Neural crest cell (in vitro differentiated cells): ENCODE measurements around the gene EPB41L2. TPM values are rescaled to one million over a fixed set of nuclear protein-coding genes. Genes with fewer than 3 reads are reported as not detected.

ENCODE experiments used
- DNase-seq: peaks from one replicate; pipeline ENCODE4 v3.0.0; 2021; ENCODE audit warnings: low read depth, mixed read lengths, low spot score
- H3K27ac Mint-ChIP-seq: one replicate; pipeline ENCODE4 v1.8.0; 2021; ENCODE audit warnings: mild to moderate bottlenecking, mixed read lengths; ENCODE audit not compliant: unreplicated experiment
- H3K27me3 Mint-ChIP-seq: 2 replicates; pipeline ENCODE4 v1.8.0; 2021; ENCODE audit warnings: low read depth, mild to moderate bottlenecking, mixed read lengths
- H3K36me3 Mint-ChIP-seq: 2 replicates; pipeline ENCODE4 v1.8.0; 2021; ENCODE audit warnings: low read depth, mild to moderate bottlenecking, mixed read lengths
- H3K4me1 Mint-ChIP-seq: 2 replicates; pipeline ENCODE4 v1.8.0; 2021; ENCODE audit warnings: mixed read lengths
- H3K4me3 Mint-ChIP-seq: one replicate; pipeline ENCODE4 v1.8.0; 2021; ENCODE audit warnings: mild to moderate bottlenecking, mixed read lengths
- H3K9me3 Mint-ChIP-seq: 2 replicates; pipeline ENCODE4 v1.8.0; 2021; ENCODE audit warnings: mixed read lengths
- CTCF ChIP-seq: fragments of 200-600 bp; sonication (generic); conservative IDR thresholded peaks from 2 replicates; pipeline ENCODE4 v1.5.0; 2021; ENCODE audit warnings: antibody characterized with exemption, mild to moderate bottlenecking
- total RNA-seq: library from RNA; stranded (reverse); gene quantifications from 2 replicates; pipeline ENCODE4 v1.2.1, GENCODE V29; 2021

EPB41L2 gene
- total RNA-seq, 1 donor from 2014 or later = 114 TPM

GRCh38 chr6:131000544-131000943 lies 62.5 kb downstream of the EPB41L2 start:
- DNase-seq = no peak
- Mint-ChIP-seq H3K4me1 (peaks cover 66% of the 10 kb centered on the region), H3K4me3 (no peak overlapping the region), H3K9me3 (peaks cover 2% of the 10 kb centered on the region), H3K27ac (no peak overlapping the region), H3K36me3 (peaks cover 5% of the 10 kb centered on the region), H3K27me3 (no peaks in the 10 kb centered on the region)
- no peak for TF ChIP-seq CTCF

GRCh38 chr6:130997061-130997753 lies 65.8 kb downstream of the EPB41L2 start:
- H3K27me3 Mint-ChIP-seq = no peaks in the 10 kb centered on the region
- DNase-seq = no peak
- peaks cover 53% of the 10 kb centered on the region for H3K4me1 Mint-ChIP-seq
- H3K4me3 Mint-ChIP-seq = peak overlapping the region; percentile 4
- H3K36me3 Mint-ChIP-seq = no peaks in the 10 kb centered on the region
- TF ChIP-seq CTCF = no peak
- peaks cover 2% of the 10 kb centered on the region for H3K9me3 Mint-ChIP-seq
- peak overlapping the region; percentile 83 for H3K27ac Mint-ChIP-seq

GRCh38 chr6:130996635-130997034 lies 66.4 kb downstream of the EPB41L2 start:
- no peak overlapping the region for H3K27ac Mint-ChIP-seq
- no peak for TF ChIP-seq CTCF
- H3K36me3 Mint-ChIP-seq = no peaks in the 10 kb centered on the region
- no peaks in the 10 kb centered on the region for H3K27me3 Mint-ChIP-seq
- no peak for DNase-seq
- no peak overlapping the region for H3K4me3 Mint-ChIP-seq
- peaks cover 2% of the 10 kb centered on the region for H3K9me3 Mint-ChIP-seq
- peaks cover 48% of the 10 kb centered on the region for H3K4me1 Mint-ChIP-seq

GRCh38 chr6:130995783-130996447 lies 67.1 kb downstream of the EPB41L2 start:
- Mint-ChIP-seq H3K4me3 (no peak overlapping the region), H3K36me3 (no peaks in the 10 kb centered on the region), H3K27me3 (no peaks in the 10 kb centered on the region), H3K27ac (no peak overlapping the region), H3K4me1 (peaks cover 41% of the 10 kb centered on the region), H3K9me3 (peaks cover 2% of the 10 kb centered on the region)
- no peak for DNase-seq
- TF ChIP-seq CTCF = no peak

GRCh38 chr6:130994319-130995097 lies 68.5 kb downstream of the EPB41L2 start:
- peaks cover 2% of the 10 kb centered on the region for H3K9me3 Mint-ChIP-seq
- no peaks in the 10 kb centered on the region for H3K27me3 Mint-ChIP-seq
- H3K36me3 Mint-ChIP-seq = peaks cover 3% of the 10 kb centered on the region
- peaks cover 50% of the 10 kb centered on the region for H3K4me1 Mint-ChIP-seq
- no peak for DNase-seq
- H3K4me3 Mint-ChIP-seq = no peak overlapping the region
- H3K27ac Mint-ChIP-seq = no peak overlapping the region
- TF ChIP-seq CTCF = no peak
